ENCODE measurements around the gene HIVEP3.

GRCh38 chr1:41514381-41514780, 404.3 kb downstream of the HIVEP3 start:
- no peak for TF ChIP-seq CTCF (IDR thresholded peaks at IDR 0.05)
- no peak for TF ChIP-seq EZH2 (IDR thresholded peaks at IDR 0.05; ENCODE audit: borderline replicate concordance, insufficient read depth, low read depth, low read length, poor library complexity, severe bottlenecking)
